Glomerular visceral epithelial cell (primary cell): Measurements from ENCODE around the gene MAP3K1.
"Not testable (repeated sequence)": the region's sequence is repeated elsewhere in the genome, so short reads cannot be mapped to it uniquely, and the experiment has no call there.

Experiments
- DNase-seq: peaks from one replicate; pipeline ENCODE4 v3.0.0-alpha.2; 2016; ENCODE audit errors: extremely low spot score

The MAP3K1 gene

GRCh38 chr5:56816546-56817081, 1.3 kb downstream of the MAP3K1 start:
- peak; percentile 60 for DNase-seq

DNA sequence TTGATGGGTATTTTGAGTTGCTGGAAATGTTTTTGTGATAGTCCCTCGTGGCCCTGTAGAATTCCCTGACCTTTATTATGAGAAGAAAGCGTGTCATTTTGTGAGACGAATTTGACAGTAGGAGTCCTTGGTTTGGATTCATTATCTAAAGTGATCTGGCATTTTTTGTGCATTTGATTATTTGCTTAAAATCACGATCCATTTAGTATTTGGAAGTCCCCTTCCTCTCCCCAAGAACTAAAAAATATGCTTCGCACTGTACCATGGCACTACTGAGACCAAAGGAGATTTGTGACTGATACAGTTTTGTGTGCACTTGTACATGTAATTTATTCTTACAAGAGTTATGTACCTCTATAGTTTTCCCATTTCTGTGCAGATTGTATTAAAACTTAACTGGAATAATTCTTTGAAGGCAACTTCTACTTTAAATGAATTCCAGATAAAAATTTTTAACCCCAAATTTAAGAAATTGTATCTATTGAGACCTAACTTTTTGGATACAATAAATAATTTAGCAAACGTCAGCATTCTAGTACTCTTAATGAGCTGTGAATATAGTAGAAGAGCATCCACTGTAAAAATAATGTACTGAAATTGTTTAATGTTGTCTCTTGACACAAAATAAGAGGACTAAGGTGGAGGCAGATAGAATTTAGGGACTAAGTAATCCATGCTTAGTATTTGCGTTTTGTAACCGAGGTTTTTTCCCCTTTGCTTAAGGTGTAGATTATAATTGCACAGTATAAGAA, 2.1 kb downstream of the MAP3K1 start:
- DNase-seq = no peak

- DNase-seq = peak; percentile 33
Measured at GRCh38 chr5:56818450-56819037, 3.2 kb downstream of the MAP3K1 start.

DNA sequence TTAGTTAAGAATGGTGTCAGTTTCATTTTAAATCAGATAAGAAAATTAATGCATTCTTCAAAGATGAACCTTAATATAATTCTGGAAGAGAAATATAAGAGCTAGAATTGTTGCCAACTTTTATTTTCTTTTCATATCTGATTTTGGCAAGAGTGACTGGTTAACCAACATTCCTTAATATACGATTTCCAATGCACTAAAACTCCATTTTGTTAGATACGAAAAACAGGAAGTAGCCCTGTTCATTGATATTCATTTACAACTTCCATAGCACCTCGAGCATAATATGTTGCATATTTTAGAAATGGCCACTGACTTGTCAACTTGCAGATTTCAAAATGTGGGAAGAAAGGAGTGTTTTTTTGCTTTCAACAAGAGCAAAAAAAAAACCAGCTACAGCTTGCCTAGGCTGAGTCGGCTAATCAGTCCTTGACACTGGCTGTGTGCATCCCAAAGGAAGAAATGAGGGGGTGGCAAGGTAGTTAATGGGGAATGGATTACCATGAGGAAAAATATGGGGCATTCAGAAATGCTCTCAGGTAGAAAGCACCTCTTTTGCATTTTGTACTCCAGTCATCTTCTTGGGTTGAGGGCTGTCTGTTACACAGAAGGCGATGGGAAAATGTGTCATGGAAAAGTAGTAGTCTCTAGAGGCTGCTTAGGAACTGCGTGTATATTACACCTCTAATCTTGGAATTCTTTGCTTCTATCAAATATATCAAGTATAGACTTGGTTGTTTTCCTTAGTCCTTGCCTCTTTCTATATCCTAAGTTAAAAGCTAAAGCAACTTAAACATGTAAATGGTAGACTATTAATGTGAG, 3.9 kb downstream of the MAP3K1 start:
- no peak for DNase-seq

DNA sequence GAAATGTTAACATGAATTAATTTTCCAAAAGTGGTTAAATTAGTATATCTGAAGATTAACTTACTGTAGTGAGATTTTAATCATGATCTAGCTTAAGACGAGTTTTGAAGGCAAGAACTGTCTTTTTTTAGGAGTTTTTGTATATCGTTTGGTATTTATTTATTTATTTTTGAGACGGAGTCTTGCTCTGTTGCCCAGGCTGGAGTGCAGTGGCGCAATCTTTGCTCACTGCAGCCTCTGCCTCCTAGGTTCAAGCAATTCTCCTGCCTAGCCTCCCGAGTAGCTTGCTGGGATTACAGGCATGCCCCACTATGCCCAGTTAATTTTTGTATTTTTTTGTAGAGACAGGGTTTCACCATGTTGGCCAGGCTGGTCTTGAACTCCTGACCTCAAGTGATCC, 6.5 kb downstream of the MAP3K1 start:
- not testable (repeated sequence) for DNase-seq

DNA sequence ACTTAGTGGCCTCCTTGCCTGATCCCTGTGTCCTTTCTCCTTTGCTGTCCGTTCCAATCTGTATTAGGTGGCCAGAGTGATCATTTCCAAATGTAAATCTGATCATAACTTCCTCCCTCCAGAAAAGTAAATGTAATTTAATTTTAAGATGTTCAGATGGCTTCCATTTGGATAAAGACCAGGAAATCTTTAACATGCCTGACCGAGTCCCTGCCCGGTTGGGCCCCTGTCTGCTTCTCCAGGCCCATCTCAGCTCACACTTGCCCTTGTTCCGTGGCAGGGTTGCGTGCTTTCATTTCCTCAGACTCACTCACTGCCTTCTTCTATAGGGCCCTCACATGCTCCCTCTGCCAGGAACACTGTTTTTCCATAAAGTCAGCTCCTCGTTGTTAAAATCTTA, 7.6 kb downstream of the MAP3K1 start:
- no peak for DNase-seq

- DNase-seq = no peak
Measured at GRCh38 chr5:56824019-56824418, 8.7 kb downstream of the MAP3K1 start.

GRCh38 chr5:56825222-56825824, 10.0 kb downstream of the MAP3K1 start:
- no peak for DNase-seq

DNA sequence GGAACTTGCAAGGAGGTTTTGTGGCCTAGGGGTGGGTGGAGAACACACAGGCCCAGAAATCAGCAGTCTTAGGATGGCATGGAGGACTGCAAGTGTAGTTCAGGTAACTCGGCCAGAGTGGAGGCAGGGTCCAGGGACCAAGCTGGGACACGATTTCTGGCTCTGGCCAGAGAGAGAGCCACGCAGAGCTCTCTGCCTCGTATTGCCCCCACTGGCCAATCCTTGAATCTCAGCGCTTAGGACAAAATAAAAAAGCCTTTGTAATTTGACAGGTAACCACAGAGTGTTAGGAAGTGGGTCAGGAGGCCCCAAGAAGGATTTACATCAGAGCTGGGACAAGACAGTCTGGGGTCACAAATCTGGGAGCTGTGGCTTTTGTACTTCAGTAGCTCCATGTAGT, 11.7 kb downstream of the MAP3K1 start:
- peak; percentile 25 for DNase-seq

- no peak for DNase-seq
Measured at GRCh38 chr5:56827924-56828323, 12.6 kb downstream of the MAP3K1 start.

DNA sequence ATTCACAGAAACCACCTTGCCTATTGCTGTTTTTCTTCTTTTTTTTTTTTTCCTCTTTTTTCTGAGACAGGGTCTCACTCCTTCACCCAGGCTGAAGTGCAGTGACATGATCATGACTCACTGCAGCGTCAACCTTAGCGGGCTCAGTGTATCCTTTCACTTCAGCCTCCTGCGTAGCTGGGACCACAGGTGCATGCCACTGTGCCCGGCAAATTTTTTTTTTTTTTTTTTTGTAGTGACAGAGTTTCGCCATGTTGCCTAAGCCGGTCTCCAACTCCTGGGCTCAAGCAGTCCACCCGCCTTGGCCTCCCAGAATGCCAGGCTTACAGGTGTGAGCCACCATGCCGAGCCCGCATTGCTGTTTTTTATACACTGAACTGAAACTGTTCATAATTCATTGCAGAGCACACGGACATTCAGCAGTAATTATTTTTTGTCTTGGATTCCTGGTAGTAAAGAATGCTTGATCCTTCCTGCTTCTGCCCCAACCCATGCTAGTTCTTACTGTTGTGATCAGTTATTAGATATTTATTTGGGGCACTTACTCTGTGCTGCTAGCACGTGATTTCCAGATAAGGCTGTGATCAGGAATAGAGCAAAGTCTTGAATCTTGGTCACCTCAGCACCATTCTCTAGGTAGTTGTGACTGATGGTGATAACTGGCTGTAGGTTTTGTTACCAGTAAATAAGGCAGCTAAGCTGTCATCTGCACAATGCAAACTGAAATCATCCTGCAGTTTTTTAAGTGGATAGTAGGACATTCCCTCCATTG, 14.0 kb downstream of the MAP3K1 start:
- DNase-seq = peak; percentile 79

- no peak for DNase-seq
Measured at GRCh38 chr5:56831773-56832172, 16.4 kb downstream of the MAP3K1 start.

- no peak for DNase-seq
Measured at GRCh38 chr5:56833325-56833724, 18.0 kb downstream of the MAP3K1 start.

- DNase-seq = no peak
Measured at GRCh38 chr5:56837381-56837780, 22.0 kb downstream of the MAP3K1 start.

DNA sequence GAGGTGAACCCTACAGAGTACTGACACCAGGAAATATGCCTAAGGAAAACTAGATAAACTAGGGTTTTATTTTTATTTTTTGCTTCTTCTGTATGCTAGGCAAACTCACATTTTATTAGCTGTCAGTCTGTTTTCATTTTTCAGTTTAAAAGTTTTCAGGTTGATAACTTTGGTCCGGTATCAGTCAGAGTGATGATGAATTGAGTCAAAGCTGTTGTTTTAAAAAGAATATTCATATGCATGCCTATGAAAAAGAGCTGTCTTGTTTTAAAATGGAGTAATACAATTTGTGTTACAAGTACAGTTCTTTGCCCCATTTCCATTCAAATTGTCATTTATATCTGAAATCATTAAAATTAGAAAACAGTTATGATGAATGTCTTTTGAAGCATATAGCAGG, 22.6 kb downstream of the MAP3K1 start:
- no peak for DNase-seq

GRCh38 chr5:56838409-56839039, 23.2 kb downstream of the MAP3K1 start:
- DNase-seq = peak; percentile 71

DNA sequence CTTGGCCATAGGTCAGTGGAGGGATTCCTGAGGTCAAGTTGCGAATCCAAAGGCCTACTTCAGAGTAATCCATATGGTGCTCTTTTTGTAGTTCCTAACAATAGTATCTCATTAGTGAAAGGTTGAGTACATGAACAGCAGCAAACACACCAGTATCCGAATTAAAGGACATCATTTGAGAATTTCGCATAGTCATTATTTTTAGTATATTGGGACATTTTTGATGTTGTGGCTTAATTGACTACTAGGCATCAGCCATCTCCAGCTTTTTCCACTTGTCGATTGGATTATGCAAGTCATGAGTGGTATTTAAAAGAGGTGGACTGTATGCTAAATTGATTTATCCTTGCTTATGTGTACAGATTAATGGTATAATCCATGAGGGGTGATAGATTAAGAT, 23.7 kb downstream of the MAP3K1 start:
- no peak for DNase-seq

- DNase-seq = no peak
Measured at GRCh38 chr5:56840597-56840996, 25.2 kb downstream of the MAP3K1 start.

DNA sequence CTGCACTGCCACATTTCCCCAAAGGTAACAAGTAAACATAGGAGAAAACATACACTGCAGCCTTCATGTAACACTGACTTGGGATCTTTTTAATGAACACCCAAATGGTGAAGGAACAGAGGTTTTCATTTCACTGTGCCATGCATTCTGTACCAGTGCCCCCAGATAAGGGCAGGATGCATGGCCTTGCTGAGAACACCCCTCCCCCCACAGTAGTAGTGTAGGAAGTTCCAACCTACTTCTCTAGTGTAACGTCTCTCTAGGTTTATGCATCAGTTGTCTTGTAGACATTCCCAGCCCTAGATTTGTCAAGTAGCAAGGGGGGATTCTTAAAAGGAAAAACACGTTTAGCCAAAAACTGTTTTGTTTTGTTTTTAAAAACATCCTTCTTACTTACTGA, 29.9 kb downstream of the MAP3K1 start:
- no peak for DNase-seq

GRCh38 chr5:56845904-56846480, 30.6 kb downstream of the MAP3K1 start:
- DNase-seq = no peak
